Uterus (tissue), 2 donors: ENCODE measurements around the gene ZC3H18.

Source experiments
- POLR2A ChIP-seq, 2 donors: fragments of 450-650 bp; IDR thresholded peaks; one replicate each; pipeline ENCODE4 v1.6.1; 2016; ENCODE audit warnings: antibody characterized with exemption in 2 of 2, mild to moderate bottlenecking in 1 of 2, moderate library complexity in 1 of 2
- TF ChIP-seq, protein P1 (sequence below), 4 experiments: fragments of 200-600 bp in 2 of 4; fragments of 450-650 bp in 2 of 4; sonication (generic) in 2 of 4; IDR thresholded peaks; one replicate each; pipeline ENCODE4 v1.5.1; 2016 to 2019; ENCODE audit warnings: antibody characterized with exemption in 4 of 4, mild to moderate bottlenecking in 2 of 4, moderate library complexity in 1 of 4

DNA sequence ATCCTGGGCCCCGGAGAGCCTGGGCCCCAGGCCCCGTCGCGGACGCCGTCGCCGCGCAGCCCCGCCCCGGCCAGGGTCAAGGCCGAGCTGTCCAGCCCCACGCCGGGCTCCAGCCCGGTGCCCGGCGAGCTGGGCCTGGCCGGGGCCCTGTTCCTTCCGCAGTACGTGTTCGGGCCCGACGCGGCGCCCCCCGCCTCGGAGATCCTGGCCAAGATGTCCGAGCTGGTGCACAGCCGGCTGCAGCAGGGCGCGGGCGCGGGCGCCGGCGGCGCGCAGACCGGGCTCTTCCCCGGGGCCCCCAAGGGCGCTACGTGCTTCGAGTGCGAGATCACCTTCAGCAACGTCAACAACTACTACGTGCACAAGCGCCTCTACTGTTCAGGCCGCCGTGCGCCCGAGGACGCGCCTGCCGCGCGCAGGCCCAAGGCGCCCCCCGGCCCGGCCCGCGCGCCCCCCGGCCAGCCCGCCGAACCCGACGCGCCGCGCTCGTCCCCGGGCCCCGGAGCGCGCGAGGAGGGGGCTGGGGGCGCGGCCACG, 36.8 kb upstream of the ZC3H18 start:
- TF ChIP-seq, protein P1, sequence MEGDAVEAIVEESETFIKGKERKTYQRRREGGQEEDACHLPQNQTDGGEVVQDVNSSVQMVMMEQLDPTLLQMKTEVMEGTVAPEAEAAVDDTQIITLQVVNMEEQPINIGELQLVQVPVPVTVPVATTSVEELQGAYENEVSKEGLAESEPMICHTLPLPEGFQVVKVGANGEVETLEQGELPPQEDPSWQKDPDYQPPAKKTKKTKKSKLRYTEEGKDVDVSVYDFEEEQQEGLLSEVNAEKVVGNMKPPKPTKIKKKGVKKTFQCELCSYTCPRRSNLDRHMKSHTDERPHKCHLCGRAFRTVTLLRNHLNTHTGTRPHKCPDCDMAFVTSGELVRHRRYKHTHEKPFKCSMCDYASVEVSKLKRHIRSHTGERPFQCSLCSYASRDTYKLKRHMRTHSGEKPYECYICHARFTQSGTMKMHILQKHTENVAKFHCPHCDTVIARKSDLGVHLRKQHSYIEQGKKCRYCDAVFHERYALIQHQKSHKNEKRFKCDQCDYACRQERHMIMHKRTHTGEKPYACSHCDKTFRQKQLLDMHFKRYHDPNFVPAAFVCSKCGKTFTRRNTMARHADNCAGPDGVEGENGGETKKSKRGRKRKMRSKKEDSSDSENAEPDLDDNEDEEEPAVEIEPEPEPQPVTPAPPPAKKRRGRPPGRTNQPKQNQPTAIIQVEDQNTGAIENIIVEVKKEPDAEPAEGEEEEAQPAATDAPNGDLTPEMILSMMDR (IDR thresholded peaks at IDR 0.05): no peak
- TF ChIP-seq POLR2A (IDR thresholded peaks at IDR 0.05): no peak
